ENCODE measurements around the gene NRDC.

NRDC gene

DNA sequence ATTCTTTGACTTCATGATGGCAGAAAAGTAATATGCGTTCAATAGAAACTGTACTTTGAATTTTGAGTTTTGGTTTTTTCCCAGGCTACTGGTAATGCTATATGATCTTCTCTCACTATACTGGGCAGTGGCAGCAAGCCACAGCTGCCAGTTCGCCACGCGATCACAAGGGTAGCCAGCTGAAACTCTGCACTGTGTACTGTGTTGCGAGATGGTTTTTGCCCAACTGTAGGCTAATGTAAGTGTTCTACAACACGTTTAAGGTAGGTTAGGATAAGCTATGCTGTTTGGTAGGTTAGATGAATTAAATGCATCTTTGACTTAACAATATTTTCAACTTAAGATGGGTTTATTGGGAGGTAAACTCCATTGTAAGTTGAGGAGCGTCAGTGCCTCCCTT, 123.1 kb downstream of the NRDC start:
- H3K4me1 ChIP-seq (ENCODE audit: control insufficient read depth, low read depth, low read length) = no peaks in the 10 kb centered on the region
- H3K9ac ChIP-seq (ENCODE audit: low read length) = no peak overlapping the region
- H3K4me3 ChIP-seq (ENCODE audit: low read length) = no peak overlapping the region
- no peaks in the 10 kb centered on the region for H3K27me3 ChIP-seq (ENCODE audit: control insufficient read depth, insufficient read depth, low read length)
- H3K36me3 ChIP-seq (ENCODE audit: control insufficient read depth, low read depth, low read length) = peaks cover 3% of the 10 kb centered on the region
- H3K27ac ChIP-seq (ENCODE audit: low read length) = no peak overlapping the region
- H3K9me3 ChIP-seq (ENCODE audit: control insufficient read depth, low read depth, low read length) = no peaks in the 10 kb centered on the region

DNA sequence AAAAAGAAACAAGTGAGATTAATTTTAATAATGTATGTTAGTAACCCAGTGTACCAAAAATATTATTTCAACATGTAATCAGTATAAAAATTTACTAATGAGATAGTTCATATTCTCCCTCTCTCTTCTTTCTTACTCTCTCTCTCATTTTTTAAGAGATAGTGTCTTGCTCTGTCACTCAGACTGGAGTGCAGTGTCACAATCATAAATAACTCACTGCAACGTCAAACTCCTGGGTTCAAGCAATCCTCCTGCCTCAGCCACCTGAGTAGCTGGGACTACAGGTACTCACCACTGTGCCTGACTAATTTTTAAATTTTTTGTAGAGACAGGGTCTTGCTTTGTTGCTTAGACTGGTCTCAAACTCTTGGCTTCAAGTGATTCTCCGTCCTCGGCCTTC, 123.9 kb downstream of the NRDC start:
- Histone ChIP-seq H3K9me3 (ENCODE audit: control insufficient read depth, low read depth, low read length) (no peaks in the 10 kb centered on the region), H3K36me3 (ENCODE audit: control insufficient read depth, low read depth, low read length) (peaks cover 7% of the 10 kb centered on the region), H3K27ac (ENCODE audit: low read length) (no peak overlapping the region), H3K4me1 (ENCODE audit: control insufficient read depth, low read depth, low read length) (no peaks in the 10 kb centered on the region), H3K27me3 (ENCODE audit: control insufficient read depth, insufficient read depth, low read length) (no peaks in the 10 kb centered on the region), H3K9ac (ENCODE audit: low read length) (no peak overlapping the region), H3K4me3 (ENCODE audit: low read length) (no peak overlapping the region)

DNA sequence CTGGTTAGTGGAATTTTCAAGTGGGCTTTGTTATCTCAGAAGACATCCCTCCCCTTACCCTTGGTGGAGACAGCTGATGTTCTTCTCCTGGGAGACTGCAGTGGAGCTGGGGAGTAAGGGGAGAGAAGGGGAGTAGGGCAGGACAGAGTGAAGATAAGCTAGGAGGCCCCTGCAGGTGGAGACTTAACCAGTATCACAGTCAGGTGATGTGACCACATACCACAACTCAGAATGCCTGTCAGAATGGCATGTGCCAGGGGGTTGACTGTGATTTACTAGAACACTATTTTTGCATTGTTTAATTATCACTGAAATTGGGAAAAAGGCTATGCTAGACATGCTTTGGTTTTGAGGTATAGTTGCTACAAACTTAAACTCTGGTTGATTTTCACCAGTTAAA, 124.6 kb downstream of the NRDC start:
- no peaks in the 10 kb centered on the region for H3K9me3 ChIP-seq (ENCODE audit: control insufficient read depth, low read depth, low read length)
- peaks cover 7% of the 10 kb centered on the region for H3K36me3 ChIP-seq (ENCODE audit: control insufficient read depth, low read depth, low read length)
- no peak overlapping the region for H3K4me3 ChIP-seq (ENCODE audit: low read length)
- H3K27ac ChIP-seq (ENCODE audit: low read length) = no peak overlapping the region
- no peaks in the 10 kb centered on the region for H3K27me3 ChIP-seq (ENCODE audit: control insufficient read depth, insufficient read depth, low read length)
- H3K9ac ChIP-seq (ENCODE audit: low read length) = no peak overlapping the region
- H3K4me1 ChIP-seq (ENCODE audit: control insufficient read depth, low read depth, low read length) = no peaks in the 10 kb centered on the region

DNA sequence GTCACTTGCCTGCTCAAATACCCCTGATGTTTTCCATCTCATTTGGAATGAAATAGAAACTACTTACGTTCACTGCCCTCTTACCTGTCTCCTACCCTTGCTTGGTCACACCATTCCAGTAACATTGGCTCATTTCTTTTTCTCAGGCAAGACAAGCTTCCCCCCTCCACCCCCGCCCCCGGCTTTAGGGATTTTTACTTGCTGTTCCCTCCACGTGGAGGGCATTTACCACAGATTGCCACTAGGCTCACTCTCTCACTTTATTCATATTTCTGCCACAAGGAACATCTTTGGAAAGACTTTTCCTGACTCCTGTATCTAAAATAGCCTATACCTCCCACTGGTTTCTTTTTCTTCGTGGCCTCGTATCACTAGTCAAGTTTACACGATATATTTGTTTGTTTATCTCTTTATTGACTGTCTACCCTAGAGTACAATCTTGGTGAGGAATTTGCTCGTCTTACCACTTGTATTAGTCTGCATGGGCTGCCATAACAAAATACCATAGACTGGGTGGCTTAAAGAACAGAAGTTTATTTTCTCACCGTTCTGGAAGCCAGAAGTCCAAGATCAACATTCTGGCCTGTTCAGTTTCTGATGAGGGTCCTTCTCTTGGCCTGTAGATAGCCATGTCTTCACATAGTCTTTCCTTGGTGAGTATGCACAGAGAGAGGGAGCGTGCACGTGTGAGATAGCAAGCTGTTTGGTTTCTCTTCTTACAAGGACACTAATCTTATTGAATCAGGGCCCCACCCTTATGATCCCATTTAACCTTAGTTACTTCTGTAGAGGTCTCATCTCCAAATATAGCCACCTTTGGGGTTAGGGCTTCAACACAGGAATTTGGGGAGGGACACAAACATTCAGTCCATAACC, 126.2 kb downstream of the NRDC start:
- no peak overlapping the region for H3K9ac ChIP-seq (ENCODE audit: low read length)
- no peak overlapping the region for H3K4me3 ChIP-seq (ENCODE audit: low read length)
- H3K4me1 ChIP-seq (ENCODE audit: control insufficient read depth, low read depth, low read length) = no peaks in the 10 kb centered on the region
- peaks cover 4% of the 10 kb centered on the region for H3K36me3 ChIP-seq (ENCODE audit: control insufficient read depth, low read depth, low read length)
- H3K27me3 ChIP-seq (ENCODE audit: control insufficient read depth, insufficient read depth, low read length) = no peaks in the 10 kb centered on the region
- no peak overlapping the region for H3K27ac ChIP-seq (ENCODE audit: low read length)
- H3K9me3 ChIP-seq (ENCODE audit: control insufficient read depth, low read depth, low read length) = no peaks in the 10 kb centered on the region

DNA sequence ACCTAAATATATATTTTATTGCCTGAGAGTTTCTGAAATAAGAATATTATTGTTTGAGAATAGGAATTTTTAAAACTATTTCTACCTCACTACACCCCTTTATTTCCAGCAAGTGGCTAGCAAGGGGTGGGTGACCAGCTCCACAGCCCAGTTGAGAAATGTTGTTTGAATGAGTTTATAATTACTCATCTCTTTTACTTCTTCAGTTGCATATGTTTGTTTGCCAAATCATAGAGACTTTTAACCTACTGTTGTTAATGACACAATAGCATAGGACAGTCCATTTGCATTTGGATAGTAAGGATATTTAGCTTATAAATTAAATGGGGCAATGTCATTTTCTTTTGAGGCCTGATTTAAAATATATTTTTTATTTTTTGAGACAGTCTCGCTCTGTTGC, 127.8 kb downstream of the NRDC start:
- H3K27ac ChIP-seq (ENCODE audit: low read length) = no peak overlapping the region
- no peaks in the 10 kb centered on the region for H3K27me3 ChIP-seq (ENCODE audit: control insufficient read depth, insufficient read depth, low read length)
- no peak overlapping the region for H3K9ac ChIP-seq (ENCODE audit: low read length)
- H3K9me3 ChIP-seq (ENCODE audit: control insufficient read depth, low read depth, low read length) = no peaks in the 10 kb centered on the region
- H3K4me1 ChIP-seq (ENCODE audit: control insufficient read depth, low read depth, low read length) = no peaks in the 10 kb centered on the region
- H3K4me3 ChIP-seq (ENCODE audit: low read length) = no peak overlapping the region
- peaks cover 4% of the 10 kb centered on the region for H3K36me3 ChIP-seq (ENCODE audit: control insufficient read depth, low read depth, low read length)

DNA sequence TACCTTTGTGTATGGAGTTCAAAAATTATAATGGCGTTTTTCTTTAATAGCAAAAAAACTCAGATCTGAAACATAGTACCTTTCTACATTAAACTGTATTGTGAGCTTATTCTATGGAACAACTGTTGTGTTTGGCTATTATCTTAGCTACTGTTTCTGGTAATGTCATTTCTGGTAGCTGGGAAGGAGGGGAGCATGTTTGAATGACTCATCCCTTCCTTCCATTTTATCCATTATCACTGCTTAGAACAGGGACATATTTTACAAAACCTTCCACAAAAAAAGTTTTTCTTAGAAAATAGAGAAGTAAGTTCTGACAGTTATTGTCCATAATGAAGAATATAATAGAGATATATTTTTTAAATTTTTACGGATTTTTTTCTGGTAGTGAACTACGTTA, 128.3 kb downstream of the NRDC start:
- H3K9ac ChIP-seq (ENCODE audit: low read length) = no peak overlapping the region

DNA sequence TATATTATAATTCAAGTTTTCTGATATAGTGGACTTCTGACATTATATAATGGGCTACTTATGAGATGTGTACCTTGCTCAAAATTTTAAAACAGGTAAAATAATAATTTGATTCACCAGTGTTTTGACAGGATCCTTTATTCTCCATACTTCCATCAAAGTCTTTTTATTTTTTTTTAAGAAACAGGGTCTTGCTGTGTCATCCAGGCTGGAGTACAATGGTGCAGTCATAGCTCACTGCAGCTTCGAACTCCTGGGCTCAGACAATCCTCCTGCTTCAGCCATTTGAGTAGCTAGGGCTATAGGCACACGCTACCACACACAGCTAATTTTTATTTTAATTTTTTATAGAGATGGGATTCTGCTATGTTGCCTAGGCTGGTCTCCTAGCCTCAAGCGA, 129.4 kb downstream of the NRDC start:
- no peak overlapping the region for H3K4me3 ChIP-seq (ENCODE audit: low read length)
- no peaks in the 10 kb centered on the region for H3K9me3 ChIP-seq (ENCODE audit: control insufficient read depth, low read depth, low read length)
- H3K36me3 ChIP-seq (ENCODE audit: control insufficient read depth, low read depth, low read length) = peaks cover 4% of the 10 kb centered on the region
- no peaks in the 10 kb centered on the region for H3K4me1 ChIP-seq (ENCODE audit: control insufficient read depth, low read depth, low read length)
- no peak overlapping the region for H3K27ac ChIP-seq (ENCODE audit: low read length)
- no peak overlapping the region for H3K9ac ChIP-seq (ENCODE audit: low read length)
- H3K27me3 ChIP-seq (ENCODE audit: control insufficient read depth, insufficient read depth, low read length) = no peaks in the 10 kb centered on the region

More for the DNA sequence above, 128.3 kb downstream of the NRDC start:
- H3K27me3 ChIP-seq (ENCODE audit: control insufficient read depth, insufficient read depth, low read length) = no peaks in the 10 kb centered on the region
- H3K4me1 ChIP-seq (ENCODE audit: control insufficient read depth, low read depth, low read length) = no peaks in the 10 kb centered on the region
- H3K4me3 ChIP-seq (ENCODE audit: low read length) = no peak overlapping the region
- H3K27ac ChIP-seq (ENCODE audit: low read length) = no peak overlapping the region
- H3K36me3 ChIP-seq (ENCODE audit: control insufficient read depth, low read depth, low read length) = peaks cover 4% of the 10 kb centered on the region
- no peaks in the 10 kb centered on the region for H3K9me3 ChIP-seq (ENCODE audit: control insufficient read depth, low read depth, low read length)

DNA sequence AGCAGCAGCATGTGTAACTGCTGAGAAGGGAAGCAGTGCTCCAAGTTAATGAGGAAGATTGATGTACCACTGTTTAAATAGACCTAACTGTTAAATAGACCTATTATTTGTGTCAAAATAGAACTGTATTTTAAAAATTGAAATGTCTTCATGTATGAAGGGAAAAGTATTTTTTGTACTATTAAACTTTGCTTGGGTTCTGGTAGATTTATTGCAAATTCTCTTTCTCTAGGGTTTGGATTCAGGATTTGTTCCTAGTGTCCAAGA, 133.3 kb downstream of the NRDC start:
- Histone ChIP-seq H3K36me3 (ENCODE audit: control insufficient read depth, low read depth, low read length) (peaks cover 4% of the 10 kb centered on the region), H3K27ac (ENCODE audit: low read length) (no peak overlapping the region), H3K27me3 (ENCODE audit: control insufficient read depth, insufficient read depth, low read length) (no peaks in the 10 kb centered on the region), H3K4me1 (ENCODE audit: control insufficient read depth, low read depth, low read length) (no peaks in the 10 kb centered on the region), H3K9ac (ENCODE audit: low read length) (no peak overlapping the region), H3K4me3 (ENCODE audit: low read length) (no peak overlapping the region), H3K9me3 (ENCODE audit: control insufficient read depth, low read depth, low read length) (no peaks in the 10 kb centered on the region)

DNA sequence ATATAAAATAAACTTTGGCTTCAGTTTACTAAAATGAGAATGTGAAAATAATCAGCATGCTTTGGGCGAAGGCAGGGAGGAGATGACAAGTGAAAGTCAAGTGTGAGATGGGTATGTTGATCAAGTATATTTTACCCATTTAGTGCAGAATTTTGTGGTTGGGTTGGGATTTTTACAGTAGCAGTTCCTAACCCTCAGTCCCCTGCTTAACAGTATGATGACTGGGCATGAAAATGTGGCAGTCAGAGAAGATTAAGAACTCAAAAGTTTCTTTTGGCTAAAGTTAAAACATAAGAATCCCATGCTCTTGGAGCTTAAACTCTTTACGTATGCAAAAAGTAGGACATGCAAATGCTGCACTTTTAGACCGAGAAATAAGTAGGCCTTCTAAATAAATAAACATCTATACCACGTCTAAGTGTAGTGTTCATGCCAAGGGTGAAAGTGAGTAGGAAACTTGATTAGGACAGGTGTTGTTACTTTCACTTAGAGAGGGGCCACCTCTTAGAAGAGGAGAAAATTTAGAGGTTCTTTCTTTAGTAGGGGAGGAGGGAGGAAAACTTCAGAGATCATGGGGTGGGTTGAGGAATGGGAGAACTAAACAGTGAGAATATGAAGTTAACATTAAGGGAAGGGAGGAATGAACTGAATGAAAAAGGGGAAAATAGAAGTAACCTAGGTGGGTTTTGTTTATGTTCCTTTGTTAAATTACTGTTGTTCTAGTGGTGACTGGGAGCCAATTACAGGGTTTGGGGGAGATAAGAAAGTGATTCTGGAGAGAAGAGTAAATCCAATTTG, 133.8 kb downstream of the NRDC start:
- Histone ChIP-seq H3K9ac (ENCODE audit: low read length) (no peak overlapping the region), H3K9me3 (ENCODE audit: control insufficient read depth, low read depth, low read length) (no peaks in the 10 kb centered on the region), H3K4me3 (ENCODE audit: low read length) (no peak overlapping the region), H3K27me3 (ENCODE audit: control insufficient read depth, insufficient read depth, low read length) (no peaks in the 10 kb centered on the region), H3K36me3 (ENCODE audit: control insufficient read depth, low read depth, low read length) (no peaks in the 10 kb centered on the region), H3K27ac (ENCODE audit: low read length) (no peak overlapping the region), H3K4me1 (ENCODE audit: control insufficient read depth, low read depth, low read length) (no peaks in the 10 kb centered on the region)

DNA sequence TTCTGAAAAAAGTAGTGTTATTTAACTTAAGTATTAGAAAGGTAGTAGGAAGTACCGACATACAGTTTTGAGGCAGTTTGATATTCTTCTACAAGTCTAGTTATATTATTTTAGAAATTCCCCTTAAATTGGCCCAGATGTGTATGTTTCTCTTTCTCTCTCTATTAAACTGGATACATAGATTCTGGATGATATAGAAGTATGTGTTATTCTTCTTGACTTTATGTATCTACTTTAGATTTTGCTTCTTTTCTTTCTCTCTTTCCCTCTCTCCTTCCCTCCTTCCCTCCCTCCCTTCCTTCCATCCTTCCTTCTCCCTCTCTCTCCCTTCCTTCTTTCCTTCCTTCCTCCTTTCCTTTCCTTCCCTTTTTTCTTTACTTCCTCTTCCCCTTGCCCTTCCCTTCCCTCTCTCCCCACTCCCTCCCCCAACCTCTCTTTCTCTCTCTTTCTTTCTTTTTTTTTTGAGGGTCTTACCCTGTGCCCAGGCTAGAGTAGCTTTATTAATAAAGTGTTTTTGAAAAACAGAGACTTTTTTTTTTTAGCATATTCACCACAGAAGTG, 137.3 kb downstream of the NRDC start:
- H3K9me3 ChIP-seq (ENCODE audit: control insufficient read depth, low read depth, low read length) = no peaks in the 10 kb centered on the region
- H3K4me3 ChIP-seq (ENCODE audit: low read length) = no peak overlapping the region
- H3K27me3 ChIP-seq (ENCODE audit: control insufficient read depth, insufficient read depth, low read length) = no peaks in the 10 kb centered on the region
- no peaks in the 10 kb centered on the region for H3K36me3 ChIP-seq (ENCODE audit: control insufficient read depth, low read depth, low read length)
- H3K27ac ChIP-seq (ENCODE audit: low read length) = no peak overlapping the region
- no peak overlapping the region for H3K9ac ChIP-seq (ENCODE audit: low read length)
- H3K4me1 ChIP-seq (ENCODE audit: control insufficient read depth, low read depth, low read length) = no peaks in the 10 kb centered on the region

DNA sequence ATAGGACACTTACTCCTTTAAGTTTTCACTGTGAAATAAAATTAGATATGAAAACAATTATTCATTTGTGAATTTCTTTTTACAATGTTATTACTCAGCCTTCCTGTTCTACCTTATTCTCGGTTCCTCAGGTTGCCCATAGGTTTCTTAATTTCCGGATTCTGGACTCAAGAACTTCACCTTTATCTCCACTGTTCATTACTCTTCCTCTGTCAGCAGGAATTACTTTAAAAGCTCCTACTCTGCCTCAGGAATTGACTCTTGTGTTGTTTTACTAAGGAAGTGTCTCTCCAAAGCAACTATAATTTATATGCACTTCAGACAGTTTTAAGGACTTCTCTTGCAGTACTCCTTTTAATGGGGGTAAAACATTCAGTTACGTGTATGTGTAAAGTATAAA, 137.9 kb downstream of the NRDC start:
- no peaks in the 10 kb centered on the region for H3K36me3 ChIP-seq (ENCODE audit: control insufficient read depth, low read depth, low read length)
- no peak overlapping the region for H3K9ac ChIP-seq (ENCODE audit: low read length)
- no peak overlapping the region for H3K27ac ChIP-seq (ENCODE audit: low read length)
- H3K4me1 ChIP-seq (ENCODE audit: control insufficient read depth, low read depth, low read length) = no peaks in the 10 kb centered on the region
- H3K27me3 ChIP-seq (ENCODE audit: control insufficient read depth, insufficient read depth, low read length) = no peaks in the 10 kb centered on the region
- no peak overlapping the region for H3K4me3 ChIP-seq (ENCODE audit: low read length)
- no peaks in the 10 kb centered on the region for H3K9me3 ChIP-seq (ENCODE audit: control insufficient read depth, low read depth, low read length)
